GM21381 (cell line): ENCODE measurements around the gene HOXC4.
"Not testable (repeated sequence)": the region's sequence is repeated elsewhere in the genome, so short reads cannot be mapped to it uniquely, and the experiment has no call there.

ENCODE experiments used
- ATAC-seq: cut with Tn5 transposase; IDR thresholded peaks from one replicate; pipeline ENCODE4 v1.9.1; 2021; ENCODE audit warnings: mild to moderate bottlenecking, moderate library complexity; ENCODE audit not compliant: unreplicated experiment

The HOXC4 gene

DNA sequence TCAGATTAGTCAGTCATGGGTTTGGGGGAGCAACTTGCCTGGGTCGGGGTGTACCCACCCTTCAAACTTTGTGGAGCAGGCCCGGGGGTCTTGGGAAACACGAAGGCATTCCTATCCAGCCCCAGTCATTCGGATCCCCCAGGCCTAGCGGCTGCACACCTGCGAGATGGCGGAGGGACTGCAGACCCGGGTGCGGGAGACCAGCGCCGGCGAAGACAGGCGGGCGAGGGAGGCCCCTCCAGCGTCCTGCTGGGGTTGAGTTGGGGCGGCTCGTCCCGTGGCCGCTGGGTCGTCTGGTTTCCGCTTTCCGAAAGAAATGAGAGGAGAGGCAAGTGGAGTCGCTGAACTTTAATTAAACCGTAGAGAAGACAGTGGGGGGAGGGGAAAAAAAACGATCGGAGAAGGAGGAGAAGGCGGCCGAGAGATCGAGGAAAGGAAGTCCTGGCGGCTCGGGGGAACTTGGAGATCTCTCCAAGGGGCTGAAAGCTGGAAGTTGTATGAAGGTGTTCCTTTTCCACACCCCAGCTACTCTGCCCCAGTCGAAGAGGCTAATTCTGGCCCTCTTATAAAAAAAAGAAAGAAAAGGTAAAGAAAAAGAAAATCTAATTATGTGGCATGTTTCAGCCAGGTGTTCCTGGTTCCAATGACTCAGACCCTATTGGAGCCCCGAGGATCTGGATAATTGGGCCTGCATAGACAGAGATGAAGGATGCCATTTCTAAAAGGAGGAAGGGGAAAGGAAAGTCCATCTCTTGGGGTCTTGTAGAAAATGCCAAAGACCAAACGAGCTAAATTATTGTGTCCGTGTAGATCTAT lies 28.2 kb downstream of the HOXC4 start:
- not testable (repeated sequence) for ATAC-seq

DNA sequence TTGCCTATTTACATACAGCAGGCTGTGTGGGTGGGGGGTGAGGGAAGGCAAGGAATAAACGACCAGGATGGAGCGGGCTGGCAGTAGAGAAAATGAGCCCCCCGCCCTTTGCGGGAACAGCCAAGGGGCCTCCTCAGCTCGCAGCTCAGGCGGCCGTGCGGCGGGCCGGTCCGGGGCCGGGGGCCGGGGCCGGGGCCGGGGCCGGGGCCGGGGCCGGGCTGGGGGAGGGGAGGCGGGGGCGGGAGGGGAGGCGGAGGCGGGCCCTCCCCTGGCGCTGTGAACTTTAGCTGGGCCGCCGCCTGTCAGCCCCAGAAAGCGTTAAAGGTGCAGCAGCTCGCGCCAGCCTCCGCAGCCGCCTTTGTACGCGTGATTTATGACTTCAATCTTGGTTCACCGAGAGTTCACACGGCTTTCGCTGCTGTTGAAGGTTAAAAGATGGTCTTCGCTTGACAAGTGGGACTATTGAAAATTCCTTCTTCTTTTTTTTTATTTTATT lies 28.8 kb downstream of the HOXC4 start:
- no peak for ATAC-seq

DNA sequence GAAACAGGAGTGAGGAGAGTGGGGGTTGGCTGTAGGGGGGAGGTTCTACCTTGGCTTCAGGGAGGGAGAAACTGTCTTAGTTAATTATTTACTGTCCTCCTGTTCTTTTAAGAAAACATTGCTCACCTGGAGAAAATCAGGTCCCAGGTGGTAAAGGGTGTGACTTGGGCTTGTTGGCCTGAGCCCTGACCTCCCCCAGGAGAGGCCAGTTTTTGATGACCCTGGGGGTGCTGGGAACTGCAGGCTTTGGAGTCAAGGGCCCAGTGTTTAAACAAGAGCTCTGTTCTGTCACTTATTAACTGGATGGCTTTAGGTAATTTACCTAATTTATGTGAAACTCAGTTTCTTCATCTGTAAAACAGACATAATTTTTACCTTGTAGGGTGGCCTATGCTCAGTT lies 34.4 kb downstream of the HOXC4 start:
- ATAC-seq: not testable (repeated sequence)

DNA sequence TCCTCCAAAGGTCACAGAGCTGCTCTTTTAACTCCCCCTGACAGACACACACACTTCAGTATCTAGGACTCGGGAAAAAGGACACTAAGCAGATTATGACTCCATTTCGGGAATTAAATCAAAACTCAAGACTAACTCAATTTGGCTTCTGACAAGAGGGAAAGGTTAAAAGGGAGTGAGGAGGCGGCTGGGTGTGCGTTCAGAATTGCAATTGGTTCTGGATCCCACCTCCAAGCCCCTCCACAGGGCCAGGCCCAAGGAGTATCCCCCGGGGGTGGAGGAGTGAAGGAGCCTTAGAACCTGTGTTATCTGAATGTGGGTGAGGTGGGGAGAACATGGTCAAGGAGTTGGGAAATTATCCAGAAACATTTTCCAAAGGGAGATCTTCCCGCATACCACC lies 35.8 kb downstream of the HOXC4 start:
- ATAC-seq: not testable (repeated sequence)

DNA sequence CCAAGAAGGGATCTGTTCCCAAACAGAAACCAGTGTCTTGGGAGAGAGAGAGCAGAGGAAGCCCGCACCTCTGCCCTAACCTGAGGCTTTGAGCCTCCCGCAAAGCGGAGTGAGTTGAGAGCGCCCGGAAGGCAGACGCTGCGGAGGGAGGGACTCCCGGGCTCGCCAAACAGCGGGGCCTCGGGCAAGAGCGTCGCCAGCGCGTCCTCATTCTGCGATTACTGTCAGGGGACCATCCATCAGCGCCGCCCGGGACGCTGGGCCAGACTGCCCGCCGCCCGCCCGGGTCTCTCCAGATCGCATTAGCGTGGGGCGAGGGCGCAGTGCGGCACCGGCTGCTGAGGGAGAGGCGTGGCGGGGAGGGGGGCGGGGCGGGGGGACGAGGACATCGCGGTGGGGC lies 36.7 kb downstream of the HOXC4 start:
- not testable (repeated sequence) for ATAC-seq

DNA sequence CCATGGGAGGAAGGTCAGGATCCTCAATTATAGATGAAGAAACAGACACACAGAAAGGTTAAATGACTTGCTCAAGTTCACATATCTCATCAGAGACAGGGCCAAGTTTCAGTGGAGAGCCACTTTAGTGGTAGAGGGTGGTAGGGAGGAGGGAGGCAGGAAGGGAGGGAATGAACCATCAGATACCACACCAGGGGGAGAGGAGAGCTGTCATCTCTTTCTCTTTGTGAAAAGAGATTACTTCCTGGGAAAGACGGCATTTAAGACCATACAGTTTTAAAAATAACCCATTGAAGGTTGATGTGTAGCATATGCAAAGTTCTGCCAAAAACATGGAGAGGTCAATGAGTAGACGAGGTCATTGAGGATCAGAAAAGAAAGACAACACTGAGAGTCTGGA lies 39.3 kb downstream of the HOXC4 start:
- not testable (repeated sequence) for ATAC-seq

DNA sequence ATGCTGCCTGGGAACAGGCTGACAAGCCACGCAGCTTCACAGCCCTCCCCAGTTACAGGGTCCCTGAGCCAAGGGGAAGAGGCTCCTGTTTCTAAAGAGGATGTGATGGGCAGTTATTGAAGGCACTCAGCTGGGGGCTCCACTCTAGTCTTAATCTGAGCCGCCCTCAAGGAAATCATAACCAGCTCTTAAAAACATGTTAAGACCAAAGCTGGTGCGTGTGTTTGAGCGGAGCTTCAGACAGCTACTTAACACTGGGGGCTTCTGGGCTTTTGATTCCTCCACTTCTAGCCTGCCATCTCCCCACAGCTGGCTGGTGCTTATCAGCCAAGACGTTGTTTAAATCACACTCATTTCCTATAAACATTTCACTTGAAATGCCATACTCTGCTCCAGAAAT lies 42.3 kb downstream of the HOXC4 start:
- ATAC-seq: not testable (repeated sequence)

DNA sequence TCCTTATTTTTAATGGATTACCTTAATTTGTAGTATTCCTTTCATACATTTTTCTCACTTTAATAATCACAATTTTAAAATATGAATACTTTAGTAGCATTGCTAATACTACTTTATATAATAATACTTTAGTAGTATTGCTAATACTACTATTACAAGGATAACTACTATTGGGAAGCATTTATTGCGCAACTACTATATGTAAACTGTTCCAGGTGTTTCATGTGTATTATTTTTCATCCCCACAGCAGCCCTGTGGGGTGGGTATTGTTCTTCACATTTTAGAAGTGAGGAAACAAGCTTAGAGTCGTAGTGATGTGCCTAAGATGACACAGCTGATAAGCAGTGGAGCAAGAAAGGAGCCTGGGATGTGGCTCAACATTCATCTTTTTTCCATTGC lies 45.0 kb downstream of the HOXC4 start:
- ATAC-seq: not testable (repeated sequence)

DNA sequence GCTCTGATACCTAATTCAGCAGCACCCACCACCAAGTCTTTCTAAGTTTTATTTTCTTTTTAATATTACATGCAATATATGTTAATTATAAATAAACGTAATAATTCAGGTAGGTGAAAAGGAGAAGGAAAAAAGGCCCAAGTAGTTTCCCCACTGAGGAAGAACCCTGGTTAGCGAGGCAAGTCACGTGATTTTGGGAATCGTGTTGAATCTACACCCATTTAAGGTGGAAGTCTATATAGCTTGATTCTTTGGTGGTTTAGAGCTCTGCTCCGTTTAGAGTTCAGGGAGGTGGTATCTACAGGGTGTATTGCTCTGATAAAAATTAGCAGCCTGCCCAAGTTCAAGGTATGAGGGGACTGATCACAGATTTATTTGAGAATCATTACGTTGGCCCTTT lies 47.0 kb downstream of the HOXC4 start:
- ATAC-seq: not testable (repeated sequence)

DNA sequence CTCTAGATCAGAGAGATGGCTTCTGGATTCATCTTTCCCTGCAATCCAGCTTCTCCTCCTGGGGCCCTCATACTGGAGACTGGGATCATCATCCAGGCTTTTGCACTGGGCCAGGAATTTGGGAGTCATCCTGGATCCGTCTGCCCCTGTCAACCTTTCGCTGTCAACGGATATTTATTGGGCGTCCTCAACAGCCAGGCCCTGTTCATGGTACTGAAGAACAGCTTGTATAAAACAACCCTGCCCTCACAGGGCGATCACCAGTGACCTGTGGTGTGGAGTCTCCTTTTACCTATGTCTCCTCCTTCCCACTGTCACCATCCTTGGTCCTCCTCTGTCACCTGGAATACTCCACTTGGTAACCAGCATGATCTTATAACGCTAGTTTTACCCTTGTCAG lies 48.6 kb downstream of the HOXC4 start:
- not testable (repeated sequence) for ATAC-seq

DNA sequence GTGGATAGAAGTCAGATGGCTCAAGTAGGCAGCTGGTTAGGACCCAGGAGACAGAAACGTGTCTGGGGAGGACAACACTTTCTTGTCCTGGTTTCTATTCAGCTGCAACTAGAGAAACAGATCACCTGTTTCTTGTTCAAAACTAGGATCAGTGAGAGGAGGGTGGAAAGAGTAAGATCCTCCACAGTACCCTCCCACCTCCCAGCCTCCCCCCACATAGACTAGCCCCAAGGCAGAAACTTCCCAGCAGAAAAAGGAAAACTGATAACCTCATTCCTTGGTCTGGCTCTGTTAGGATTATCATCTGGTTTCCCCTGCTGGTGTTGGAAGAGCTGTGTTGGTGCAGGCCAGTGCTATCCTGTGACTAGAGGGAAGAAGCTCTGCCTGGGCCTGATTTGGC lies 50.2 kb downstream of the HOXC4 start:
- not testable (repeated sequence) for ATAC-seq
